HepG2 (cell line): ENCODE results near the gene SRXN1. TPM values are rescaled to one million over a fixed set of nuclear protein-coding genes. Genes with fewer than 3 reads are reported as not detected.
A peak's percentile ranks its signal among the peaks of the same experiment; 100 is the strongest.

ENCODE experiments used
- ATAC-seq: fragments of 200-7000 bp; cut with Tn5 transposase; 3 replicates; pipeline ENCODE4 v1.9.1; 2020; ENCODE audit warnings: mild to moderate bottlenecking, moderate library complexity
- BruUV-seq: library from RNA; stranded (reverse); fragments of 400-500 nt; replicated peaks from 2 replicates; lab custom pipeline; 2021; lab: Mats Ljungman, UMichigan
- CTCF ChIA-PET: fragments of 300-600 bp; formaldehyde crosslinking; extraction: SDS; loops from one replicate; lab custom pipeline; 2021; ENCODE audit warnings: low total read pairs, inconsistent platforms, low intra/inter-chr PET ratio; lab: Yijun Ruan, JAX
- POLR2A ChIA-PET: fragments of 350-600 bp; sonication (Branson Sonifier 250); formaldehyde crosslinking; loops from one replicate; lab custom pipeline; 2020; ENCODE audit warnings: antibody characterized with exemption, inconsistent platforms; lab: Yijun Ruan, JAX
- DNase-seq: peaks from one replicate; pipeline ENCODE4 v3.0.0-alpha.2; 2015; ENCODE audit warnings: low spot score
- FAIRE-seq: peaks from 3 replicates; lab custom pipeline; 2011; peaks lifted over from hg19 to GRCh38; lab: Jason Lieb, UNC
- H2AFZ ChIP-seq: one replicate; pipeline ENCODE4 v1.6.1; 2011; ENCODE audit warnings: low read length, inconsistent platforms
- H3K27ac ChIP-seq: fragments of 300-600 bp; 3 replicates; pipeline ENCODE4 v1.8.0; 2011; ENCODE audit warnings: mixed run types, mild to moderate bottlenecking, mixed read lengths, low read length, inconsistent platforms; ENCODE audit not compliant: insufficient read depth; ENCODE audit errors: extremely low read length
- H3K27me3 ChIP-seq, 2 experiments: fragments of 200-600 bp in 1 of 2; 2 replicates in 1 of 2; 3 replicates in 1 of 2; pipeline versions ENCODE4 v1.6.0 to v1.8.0; 2011; ENCODE audit warnings: low read length in 2 of 2, mild to moderate bottlenecking in 2 of 2, moderate library complexity in 2 of 2, inconsistent platforms in 1 of 2; ENCODE audit not compliant: insufficient read depth in 2 of 2, control insufficient read depth in 1 of 2
- H3K36me3 ChIP-seq, 2 experiments: fragments of 200-600 bp in 1 of 2; replicated peaks in 1 of 2; 2 replicates in 1 of 2; 3 replicates in 1 of 2; pipeline versions ENCODE4 v1.5.1 to v1.8.0; 2011; ENCODE audit warnings: low read length in 2 of 2, inconsistent platforms in 1 of 2; ENCODE audit not compliant: insufficient read depth in 2 of 2, control insufficient read depth in 1 of 2
- H3K4me1 ChIP-seq: 2 replicates; pipeline ENCODE4 v1.5.1; 2012; ENCODE audit warnings: low read length, inconsistent platforms; ENCODE audit not compliant: insufficient read depth
- H3K4me2 ChIP-seq: 2 replicates; pipeline ENCODE4 v1.6.0; 2011; ENCODE audit warnings: low read depth, low read length, inconsistent platforms
- H3K4me3 ChIP-seq, 3 experiments: fragments of 200-600 bp in 1 of 3; sonication (generic), shearing (Covaris generic) in 1 of 3; replicated peaks in 1 of 3; 2 replicates each; pipeline ENCODE4 v1.5.1; 2011 to 2016; ENCODE audit warnings: low read length in 3 of 3, inconsistent platforms in 2 of 3, low read depth in 2 of 3, mild to moderate bottlenecking in 2 of 3, control low read depth in 1 of 3, mixed read lengths in 1 of 3; ENCODE audit not compliant: insufficient read depth in 1 of 3
- H3K79me2 ChIP-seq: one replicate; pipeline ENCODE4 v1.6.1; 2011; ENCODE audit warnings: low read length, inconsistent platforms; ENCODE audit not compliant: insufficient read depth
- H3K9ac ChIP-seq: 2 replicates; pipeline ENCODE4 v1.6.0; 2011; ENCODE audit warnings: mild to moderate bottlenecking, low read depth, low read length, inconsistent platforms; ENCODE audit not compliant: insufficient read depth
- H3K9me3 ChIP-seq: 2 replicates; pipeline ENCODE4 v1.5.1; 2012; ENCODE audit warnings: mild to moderate bottlenecking, low read length
- H4K20me1 ChIP-seq: 2 replicates; pipeline ENCODE4 v1.6.0; 2011; ENCODE audit warnings: inconsistent platforms, mild to moderate bottlenecking, low read length, moderate library complexity; ENCODE audit not compliant: insufficient read depth
- ATF6 ChIP-seq: sonication (generic); formaldehyde crosslinking; conservative IDR thresholded peaks from 2 replicates; pipeline ENCODE4 v1.4.0; 2020; ENCODE audit warnings: missing genetic modification reagents
- ETV6 ChIP-seq: sonication (generic); formaldehyde crosslinking; conservative IDR thresholded peaks from 2 replicates; pipeline ENCODE4 v1.4.0; 2020; ENCODE audit warnings: missing genetic modification reagents
- HIVEP1 ChIP-seq: sonication (generic); formaldehyde crosslinking; IDR thresholded peaks from 2 replicates; pipeline ENCODE4 v1.4.0; 2020; ENCODE audit warnings: mild to moderate bottlenecking, missing genetic modification reagents
- HNF4A ChIP-seq: sonication (generic); formaldehyde crosslinking; IDR thresholded peaks from 2 replicates; pipeline ENCODE4 v1.4.0; 2020; ENCODE audit warnings: missing genetic modification reagents
- MXD4 ChIP-seq: IDR thresholded peaks from 2 replicates; pipeline ENCODE4 v1.6.1; 2016; ENCODE audit warnings: mild to moderate bottlenecking, missing biosample characterization, missing genetic modification reagents
- NFATC3 ChIP-seq: sonication (generic); formaldehyde crosslinking; IDR thresholded peaks from 2 replicates; pipeline ENCODE4 v1.5.1; 2020; ENCODE audit warnings: mild to moderate bottlenecking, missing genetic modification reagents
- SNAI1 ChIP-seq: sonication (generic); formaldehyde crosslinking; IDR thresholded peaks from 2 replicates; pipeline ENCODE4 v1.5.0; 2020; ENCODE audit warnings: mild to moderate bottlenecking, missing genetic modification reagents, borderline replicate concordance
- SRY ChIP-seq: sonication (generic); formaldehyde crosslinking; IDR thresholded peaks from 2 replicates; pipeline ENCODE4 v1.8.0; 2022; ENCODE audit warnings: mild to moderate bottlenecking, missing genetic modification reagents
- ZSCAN12 ChIP-seq: sonication (generic); formaldehyde crosslinking; IDR thresholded peaks from 2 replicates; pipeline ENCODE4 v1.9.0; 2021; ENCODE audit warnings: mild to moderate bottlenecking, missing genetic modification reagents
- WGBS: methylation state at CpG from one replicate; pipeline ENCODE4 v1.1.6; 2017; ENCODE audit warnings: low lambda C conversion rate; 5-methylcytosine and 5-hydroxymethylcytosine counted together
- in situ Hi-C: cut with HindIII; loops from 2 replicates; pipeline ENCODE4 v1.10.0; 2017; ENCODE audit warnings: low pct_unique_long_range_greater_than_20kb; ENCODE audit not compliant: extremely low pct_ligation_motif_present
- intact Hi-C: fragments of 100-400 bp; cut with micrococcal nuclease; formaldehyde crosslinking; loops from one replicate; pipeline ENCODE4 v1.10.0; 2022; ENCODE audit not compliant: unreplicated experiment
- polyA plus RNA-seq, 8 experiments: library from polyadenylated mRNA; depleted of rRNA in 3 of 8; stranded (reverse) in 7 of 8; unstranded in 1 of 8; fragments of >200 nt; fragmentation: Illumina TruSeq in 4 of 8; extraction: Trizol in 4 of 8; gene quantifications; 2 replicates each; pipeline versions ENCODE4 v1.2.1 to v1.2.3, GENCODE V29; 2011 to 2016; ENCODE audit warnings: low read depth in 4 of 8, missing spikeins in 1 of 8, mixed read lengths in 1 of 8; ENCODE audit not compliant: insufficient read depth in 1 of 8
- total RNA-seq, 5 experiments: library from RNA; depleted of rRNA; stranded (reverse); fragments of >200 nt; fragmentation: Illumina TruSeq; extraction: Trizol; gene quantifications; 2 replicates each; pipeline ENCODE4 v1.2.3, GENCODE V29; 2016; ENCODE audit warnings: low read depth in 1 of 5
- TF ChIP-seq, protein P1 (sequence below): sonication (generic); formaldehyde crosslinking; IDR thresholded peaks from 2 replicates; pipeline ENCODE4 v1.4.0; 2020; ENCODE audit warnings: missing genetic modification reagents, borderline replicate concordance
- TF ChIP-seq, protein P2 (sequence below): sonication (generic); formaldehyde crosslinking; IDR thresholded peaks from 2 replicates; pipeline ENCODE4 v1.5.1; 2020; ENCODE audit warnings: missing genetic modification reagents, mild to moderate bottlenecking, borderline replicate concordance
- TF ChIP-seq, protein P3 (sequence below): IDR thresholded peaks from 2 replicates; pipeline ENCODE4 v1.6.1; 2016; ENCODE audit warnings: low read depth, control low read depth

The SRXN1 gene
- total and polyA plus RNA-seq, 2 of the 13 experiments (the other 11 are each of a cell fraction or from before 2014, with no cell fraction given): 29.9 to 87.7 TPM

GRCh38 chr20:623704-624103 is 29.3 kb downstream of the SRXN1 start (continued):
- no peak for TF ChIP-seq ATF6 (CRISPR knock-in tag)

DNA sequence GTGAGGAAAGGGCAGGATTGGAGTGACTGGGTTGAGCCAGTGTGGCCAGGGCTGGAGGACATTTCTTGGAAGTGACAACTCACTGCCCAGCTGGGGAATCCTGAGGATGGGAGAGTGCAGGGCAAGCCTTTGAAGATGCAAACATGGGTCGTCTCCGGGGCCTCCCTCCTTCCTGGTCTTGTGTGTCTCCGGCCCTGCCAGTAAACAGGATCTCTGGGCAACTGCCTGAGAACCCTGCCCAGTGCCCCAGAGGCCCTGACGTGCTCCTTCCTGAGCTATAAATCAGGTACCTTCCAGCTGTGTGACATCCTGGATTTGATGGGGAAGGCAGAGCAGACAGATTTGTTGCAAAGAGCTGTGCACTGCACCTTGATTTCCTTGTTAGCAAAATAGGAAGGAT is 30.0 kb downstream of the SRXN1 start:
- no peak for FAIRE-seq
- in situ Hi-C loops: no loop called here

More for the DNA sequence above, 30.0 kb downstream of the SRXN1 start:
- Histone ChIP-seq H2AFZ (no peak overlapping the region), H3K4me1 (peaks cover 6% of the 10 kb centered on the region), H4K20me1 (no peaks in the 10 kb centered on the region), H3K27me3 (peaks cover 0 to 49% of the 10 kb centered on the region in 2 experiments; a peak in 4 of 5 replicates), H3K9ac (no peak overlapping the region), H3K4me3 (no peak overlapping the region), H3K9me3 (peaks cover 3% of the 10 kb centered on the region; the same call in 1 of the 2 replicates), H3K79me2 (no peaks in the 10 kb centered on the region), H3K27ac (no peak overlapping the region), H3K36me3 (no peaks in the 10 kb centered on the region), H3K4me2 (no peak overlapping the region)
- 21% methylated on average over 4 of the region's 4 CpGs for WGBS
- DNase-seq (no peak), ATAC-seq (0 out of 3 replicates have a peak, but pooled peaks have one; percentile 14)
- CTCF ChIA-PET: no interaction called here
- POLR2A ChIA-PET: interaction anchor here (0.9 kb wide), 1 partner anchor 20 kb away, joined by 3 read pairs; no protein-coding TSS in a partner anchor
- intact Hi-C loops: no loop called here
- no TSS peak for BruUV-seq
- TF ChIP-seq, protein P1, sequence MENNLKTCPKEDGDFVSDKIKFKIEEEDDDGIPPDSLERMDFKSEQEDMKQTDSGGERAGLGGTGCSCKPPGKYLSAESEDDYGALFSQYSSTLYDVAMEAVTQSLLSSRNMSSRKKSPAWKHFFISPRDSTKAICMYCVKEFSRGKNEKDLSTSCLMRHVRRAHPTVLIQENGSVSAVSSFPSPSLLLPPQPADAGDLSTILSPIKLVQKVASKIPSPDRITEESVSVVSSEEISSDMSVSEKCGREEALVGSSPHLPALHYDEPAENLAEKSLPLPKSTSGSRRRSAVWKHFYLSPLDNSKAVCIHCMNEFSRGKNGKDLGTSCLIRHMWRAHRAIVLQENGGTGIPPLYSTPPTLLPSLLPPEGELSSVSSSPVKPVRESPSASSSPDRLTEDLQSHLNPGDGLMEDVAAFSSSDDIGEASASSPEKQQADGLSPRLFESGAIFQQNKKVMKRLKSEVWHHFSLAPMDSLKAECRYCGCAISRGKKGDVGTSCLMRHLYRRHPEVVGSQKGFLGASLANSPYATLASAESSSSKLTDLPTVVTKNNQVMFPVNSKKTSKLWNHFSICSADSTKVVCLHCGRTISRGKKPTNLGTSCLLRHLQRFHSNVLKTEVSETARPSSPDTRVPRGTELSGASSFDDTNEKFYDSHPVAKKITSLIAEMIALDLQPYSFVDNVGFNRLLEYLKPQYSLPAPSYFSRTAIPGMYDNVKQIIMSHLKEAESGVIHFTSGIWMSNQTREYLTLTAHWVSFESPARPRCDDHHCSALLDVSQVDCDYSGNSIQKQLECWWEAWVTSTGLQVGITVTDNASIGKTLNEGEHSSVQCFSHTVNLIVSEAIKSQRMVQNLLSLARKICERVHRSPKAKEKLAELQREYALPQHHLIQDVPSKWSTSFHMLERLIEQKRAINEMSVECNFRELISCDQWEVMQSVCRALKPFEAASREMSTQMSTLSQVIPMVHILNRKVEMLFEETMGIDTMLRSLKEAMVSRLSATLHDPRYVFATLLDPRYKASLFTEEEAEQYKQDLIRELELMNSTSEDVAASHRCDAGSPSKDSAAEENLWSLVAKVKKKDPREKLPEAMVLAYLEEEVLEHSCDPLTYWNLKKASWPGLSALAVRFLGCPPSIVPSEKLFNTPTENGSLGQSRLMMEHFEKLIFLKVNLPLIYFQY (CRISPR knock-in tag): no peak
- TF ChIP-seq SRY (CRISPR knock-in tag) (no peak), ZSCAN12 (CRISPR knock-in tag) (no peak), NFATC3 (no peak), MXD4 (CRISPR knock-in tag) (no peak), ETV6 (CRISPR knock-in tag) (no peak), HIVEP1 (CRISPR knock-in tag) (no peak), SNAI1 (CRISPR knock-in tag) (no peak), HNF4A (CRISPR knock-in tag) (no peak)
- TF ChIP-seq, protein P2, sequence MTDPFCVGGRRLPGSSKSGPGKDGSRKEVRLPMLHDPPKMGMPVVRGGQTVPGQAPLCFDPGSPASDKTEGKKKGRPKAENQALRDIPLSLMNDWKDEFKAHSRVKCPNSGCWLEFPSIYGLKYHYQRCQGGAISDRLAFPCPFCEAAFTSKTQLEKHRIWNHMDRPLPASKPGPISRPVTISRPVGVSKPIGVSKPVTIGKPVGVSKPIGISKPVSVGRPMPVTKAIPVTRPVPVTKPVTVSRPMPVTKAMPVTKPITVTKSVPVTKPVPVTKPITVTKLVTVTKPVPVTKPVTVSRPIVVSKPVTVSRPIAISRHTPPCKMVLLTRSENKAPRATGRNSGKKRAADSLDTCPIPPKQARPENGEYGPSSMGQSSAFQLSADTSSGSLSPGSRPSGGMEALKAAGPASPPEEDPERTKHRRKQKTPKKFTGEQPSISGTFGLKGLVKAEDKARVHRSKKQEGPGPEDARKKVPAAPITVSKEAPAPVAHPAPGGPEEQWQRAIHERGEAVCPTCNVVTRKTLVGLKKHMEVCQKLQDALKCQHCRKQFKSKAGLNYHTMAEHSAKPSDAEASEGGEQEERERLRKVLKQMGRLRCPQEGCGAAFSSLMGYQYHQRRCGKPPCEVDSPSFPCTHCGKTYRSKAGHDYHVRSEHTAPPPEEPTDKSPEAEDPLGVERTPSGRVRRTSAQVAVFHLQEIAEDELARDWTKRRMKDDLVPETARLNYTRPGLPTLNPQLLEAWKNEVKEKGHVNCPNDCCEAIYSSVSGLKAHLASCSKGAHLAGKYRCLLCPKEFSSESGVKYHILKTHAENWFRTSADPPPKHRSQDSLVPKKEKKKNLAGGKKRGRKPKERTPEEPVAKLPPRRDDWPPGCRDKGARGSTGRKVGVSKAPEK: no peak
- TF ChIP-seq, protein P3, sequence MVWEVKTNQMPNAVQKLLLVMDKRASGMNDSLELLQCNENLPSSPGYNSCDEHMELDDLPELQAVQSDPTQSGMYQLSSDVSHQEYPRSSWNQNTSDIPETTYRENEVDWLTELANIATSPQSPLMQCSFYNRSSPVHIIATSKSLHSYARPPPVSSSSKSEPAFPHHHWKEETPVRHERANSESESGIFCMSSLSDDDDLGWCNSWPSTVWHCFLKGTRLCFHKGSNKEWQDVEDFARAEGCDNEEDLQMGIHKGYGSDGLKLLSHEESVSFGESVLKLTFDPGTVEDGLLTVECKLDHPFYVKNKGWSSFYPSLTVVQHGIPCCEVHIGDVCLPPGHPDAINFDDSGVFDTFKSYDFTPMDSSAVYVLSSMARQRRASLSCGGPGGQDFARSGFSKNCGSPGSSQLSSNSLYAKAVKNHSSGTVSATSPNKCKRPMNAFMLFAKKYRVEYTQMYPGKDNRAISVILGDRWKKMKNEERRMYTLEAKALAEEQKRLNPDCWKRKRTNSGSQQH (CRISPR knock-in tag): no peak
